GM21786 (cell line): ENCODE data around the gene ORC2.
"Not testable (repeated sequence)": the region's sequence is repeated elsewhere in the genome, so short reads cannot be mapped to it uniquely, and the experiment has no call there.

Experiments
- ATAC-seq: cut with Tn5 transposase; IDR thresholded peaks from one replicate; pipeline ENCODE4 v1.9.1; 2021; ENCODE audit not compliant: unreplicated experiment

Gene ORC2

DNA sequence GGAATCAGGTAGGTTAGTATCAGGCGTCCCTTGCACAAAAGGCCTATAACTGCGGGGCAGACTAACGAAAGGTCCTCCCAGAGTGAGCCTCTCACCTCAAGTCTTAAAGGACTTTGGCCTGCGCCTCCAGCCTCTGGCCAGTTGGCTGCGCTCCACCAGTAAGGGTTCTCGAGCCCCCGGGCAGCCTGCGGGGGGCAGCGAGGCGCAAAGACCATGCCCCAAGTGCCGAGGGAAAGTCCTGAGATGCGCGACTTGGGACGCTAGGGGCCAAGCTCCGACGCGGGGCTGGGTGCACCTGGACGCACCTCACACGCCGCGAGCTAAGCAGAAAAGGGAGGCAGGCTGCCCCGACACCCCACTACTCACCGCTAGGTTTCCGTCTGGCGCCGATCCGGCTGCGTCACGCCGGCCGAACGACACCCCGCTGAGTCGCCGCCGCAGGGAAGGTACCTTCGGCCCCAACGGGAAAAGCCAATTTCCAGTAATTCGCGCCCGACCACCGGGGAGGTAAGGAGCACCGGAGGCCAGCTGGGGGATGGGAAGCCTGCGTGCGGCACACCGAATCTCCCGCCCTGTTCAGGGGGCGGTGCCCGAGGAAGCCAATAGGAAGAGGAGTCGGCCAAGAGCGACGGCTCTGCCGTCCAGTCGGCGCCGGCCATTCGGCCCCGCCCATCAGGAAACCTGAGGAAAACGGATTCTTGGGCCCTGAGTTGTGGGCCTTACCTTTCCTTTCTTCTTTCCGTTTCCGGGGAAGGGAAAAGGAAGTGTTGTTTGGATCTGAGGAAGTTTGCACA is at the start of gene ORC2:
Gene ORC2, minus strand, starts transcription at position 537 of the 794 bp plus-strand sequence. CDS start 5,537 bp downstream, outside the sequence.
- ATAC-seq, result peak; percentile 86

- ATAC-seq, result no peak
Observed at GRCh38 chr2:201008296-201008829, 44.9 kb upstream of the ORC2 start.

- ATAC-seq, result no peak
Observed at GRCh38 chr2:201007584-201007998, 44.1 kb upstream of the ORC2 start.

DNA sequence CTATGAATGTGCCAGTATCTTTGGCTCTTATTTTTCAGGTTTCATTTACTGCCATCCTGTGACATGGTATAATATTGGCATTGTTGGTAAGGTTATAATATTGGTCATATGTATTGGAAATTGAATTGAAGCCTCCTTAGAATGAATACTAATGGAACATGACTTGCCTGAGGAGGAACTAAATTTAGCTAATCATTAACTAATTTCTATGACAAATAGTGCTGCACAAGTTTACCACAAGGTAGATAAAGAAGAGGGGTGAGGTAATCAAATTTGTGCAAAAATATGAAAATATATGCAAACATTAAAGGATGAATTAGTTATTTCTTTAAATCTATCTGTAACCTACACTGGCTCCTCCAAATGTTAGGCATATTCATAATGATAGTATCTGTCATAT is 43.2 kb upstream of the ORC2 start:
- ATAC-seq, result no peak

GRCh38 chr2:201004370-201004769 is 40.9 kb upstream of the ORC2 start:
- no peak for ATAC-seq

GRCh38 chr2:200993097-200993496 is 29.6 kb upstream of the ORC2 start:
- no peak for ATAC-seq

GRCh38 chr2:200987137-200987536 is 23.7 kb upstream of the ORC2 start:
- ATAC-seq, result no peak

GRCh38 chr2:200985799-200986198 is 22.3 kb upstream of the ORC2 start:
- no peak for ATAC-seq

DNA sequence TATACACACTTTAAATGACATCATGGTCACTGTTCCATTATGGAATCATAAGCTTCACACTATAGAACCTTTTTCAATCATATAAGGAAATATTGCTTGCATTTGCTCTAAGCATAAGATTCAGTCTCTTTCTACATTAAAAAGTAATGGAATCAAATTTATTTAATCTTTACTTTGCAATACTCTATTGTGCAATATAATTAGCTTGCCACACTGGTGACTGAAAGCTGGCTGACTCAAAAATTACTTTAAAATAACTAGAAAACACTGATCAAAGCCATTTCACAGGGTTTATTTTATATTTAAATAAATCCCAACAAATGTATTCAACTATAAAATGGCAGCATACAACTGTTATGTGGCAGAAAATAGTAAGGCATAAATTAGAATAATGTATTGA is 13.2 kb upstream of the ORC2 start:
- no peak for ATAC-seq

- no peak for ATAC-seq
Observed at GRCh38 chr2:200975672-200976071, 12.2 kb upstream of the ORC2 start.

DNA sequence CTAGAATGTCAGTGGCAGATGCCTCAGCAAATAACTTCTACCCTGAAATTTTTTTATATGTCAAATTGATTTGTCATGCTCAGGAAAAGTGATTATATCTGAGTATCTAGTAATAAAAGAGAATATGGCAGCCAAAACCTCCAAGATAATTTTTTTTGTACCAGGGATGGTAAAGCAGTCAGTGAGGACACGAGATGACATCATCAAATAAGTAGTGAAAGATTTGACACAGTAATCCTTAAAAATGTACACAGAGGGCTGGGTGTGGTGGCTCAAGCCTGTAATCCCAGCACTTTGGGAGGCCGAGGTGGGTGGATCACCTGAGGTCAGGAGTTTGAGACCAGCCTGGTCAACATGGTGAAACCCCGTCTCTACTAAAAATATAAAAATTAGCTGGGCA is 6.6 kb upstream of the ORC2 start:
- ATAC-seq, result not testable (repeated sequence)

GRCh38 chr2:200968735-200969134 is 5.3 kb upstream of the ORC2 start:
- ATAC-seq, result no peak

GRCh38 chr2:200968162-200968561 is 4.7 kb upstream of the ORC2 start:
- ATAC-seq, result no peak

- ATAC-seq, result no peak
Observed at GRCh38 chr2:200966770-200967169, 3.3 kb upstream of the ORC2 start.

DNA sequence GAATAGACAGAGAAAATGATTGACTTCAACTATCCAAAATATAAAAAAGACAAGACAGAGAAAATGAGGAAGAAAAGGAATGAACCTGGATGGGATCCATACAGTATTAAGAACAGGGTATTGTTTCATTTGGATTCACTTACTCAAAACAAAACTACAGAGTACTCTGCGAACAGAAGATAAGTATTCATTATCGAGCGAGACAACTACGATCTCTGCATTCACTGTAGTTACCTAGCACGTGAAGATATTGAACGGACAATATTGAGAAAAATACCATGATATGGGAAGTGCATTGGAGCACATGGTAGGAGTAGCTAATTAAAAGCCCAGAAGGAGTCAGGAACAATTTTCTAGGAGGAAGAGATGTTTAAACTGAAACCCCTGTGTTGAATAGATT is 1.0 kb upstream of the ORC2 start:
- no peak for ATAC-seq

DNA sequence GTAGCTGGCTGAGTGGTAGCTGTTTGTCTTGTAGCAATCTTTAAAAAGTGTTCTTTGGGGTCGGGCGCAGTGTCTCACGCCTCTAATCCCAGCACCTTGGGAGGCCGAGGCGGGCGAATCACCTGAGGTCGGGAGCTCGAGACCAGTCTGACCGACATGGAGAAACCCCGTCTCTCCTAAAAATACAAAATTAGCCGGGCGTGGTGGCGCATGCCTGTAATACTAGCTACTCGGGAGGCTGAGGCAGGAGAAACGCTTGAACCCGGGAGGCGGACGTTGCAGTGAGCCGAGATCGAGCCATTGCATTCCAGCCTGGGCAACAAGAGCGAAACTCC is 425 bp upstream of the ORC2 start:
- ATAC-seq, result not testable (repeated sequence)

- ATAC-seq, result peak; percentile 13
Observed at GRCh38 chr2:200962811-200963123, 693 bp downstream of the ORC2 start.

GRCh38 chr2:200961674-200962073 is 1.8 kb downstream of the ORC2 start:
- no peak for ATAC-seq

GRCh38 chr2:200950378-200950777 is 13.1 kb downstream of the ORC2 start:
- ATAC-seq, result no peak

DNA sequence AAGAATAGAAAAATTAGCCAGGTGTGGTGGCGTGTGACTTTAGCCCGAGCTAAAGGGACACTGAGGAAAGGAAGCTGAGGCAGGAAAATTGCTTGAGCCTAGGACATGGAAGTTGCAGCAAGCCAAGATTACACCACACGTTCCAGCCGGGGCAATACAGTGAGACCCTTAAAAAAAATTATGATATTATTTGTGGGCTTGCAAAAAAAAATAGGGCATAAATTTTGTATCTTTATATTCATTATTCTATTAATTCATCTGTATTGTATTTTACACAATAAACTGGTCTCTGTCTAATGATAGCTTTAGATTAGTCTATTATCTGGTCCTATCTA is 18.1 kb downstream of the ORC2 start:
- ATAC-seq, result no peak

DNA sequence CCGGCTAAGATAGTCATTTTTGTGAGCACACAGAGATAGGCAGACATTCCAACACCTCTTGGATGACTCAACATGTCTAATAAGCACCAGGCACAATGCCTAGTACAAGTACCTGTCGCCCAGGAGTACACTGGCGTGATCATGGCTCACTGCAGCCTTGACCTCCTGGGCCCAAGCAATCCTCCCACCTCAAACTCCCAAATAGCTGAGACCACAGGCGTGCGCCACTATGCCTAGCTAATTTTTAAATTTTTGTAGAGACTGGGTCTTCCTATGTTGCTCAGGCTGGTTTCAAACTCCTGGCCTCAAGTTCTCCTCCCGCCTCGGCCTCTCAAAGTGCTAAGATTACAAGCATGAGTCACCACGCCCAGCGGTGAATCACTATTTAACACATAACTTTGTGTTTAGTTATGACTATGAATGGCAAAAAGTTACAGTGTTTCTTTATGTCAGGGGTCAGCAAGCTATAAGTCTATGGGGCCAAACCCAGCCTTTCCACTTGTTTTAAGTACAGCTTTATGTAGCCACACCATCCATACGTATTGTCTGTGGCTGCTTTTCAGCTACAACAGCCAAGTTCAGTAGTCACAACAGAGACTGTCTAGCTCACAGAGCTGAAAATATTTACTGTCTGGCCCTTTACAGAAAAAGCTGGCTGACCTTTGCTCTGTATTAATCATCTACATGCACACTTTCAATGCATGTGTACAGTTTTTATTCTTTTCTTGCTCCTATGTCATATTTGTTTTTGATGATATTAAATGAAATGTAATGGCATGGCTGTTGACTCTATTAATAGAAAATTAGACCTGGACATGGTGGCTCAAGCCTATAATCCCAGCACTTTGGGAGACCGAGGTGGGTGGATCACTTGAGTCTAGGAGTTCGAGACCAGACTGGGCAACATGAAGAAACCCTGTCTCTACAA is 18.7 kb downstream of the ORC2 start:
- ATAC-seq, result peak; percentile 56

GRCh38 chr2:200943527-200944105 is 19.8 kb downstream of the ORC2 start:
- ATAC-seq, result no peak
